Erythroblast (primary cell): Measurements from ENCODE around the gene MIB1.

Source experiments
- GATA1 ChIP-seq: IDR thresholded peaks from 2 replicates; pipeline ENCODE4 v1.6.1; 2011; ENCODE audit warnings: low read depth, mild to moderate bottlenecking, control low read depth, low read length, moderate library complexity
- POLR2A ChIP-seq: IDR thresholded peaks from 2 replicates; pipeline ENCODE4 v1.6.1; 2011; ENCODE audit warnings: mild to moderate bottlenecking, low read length

DNA sequence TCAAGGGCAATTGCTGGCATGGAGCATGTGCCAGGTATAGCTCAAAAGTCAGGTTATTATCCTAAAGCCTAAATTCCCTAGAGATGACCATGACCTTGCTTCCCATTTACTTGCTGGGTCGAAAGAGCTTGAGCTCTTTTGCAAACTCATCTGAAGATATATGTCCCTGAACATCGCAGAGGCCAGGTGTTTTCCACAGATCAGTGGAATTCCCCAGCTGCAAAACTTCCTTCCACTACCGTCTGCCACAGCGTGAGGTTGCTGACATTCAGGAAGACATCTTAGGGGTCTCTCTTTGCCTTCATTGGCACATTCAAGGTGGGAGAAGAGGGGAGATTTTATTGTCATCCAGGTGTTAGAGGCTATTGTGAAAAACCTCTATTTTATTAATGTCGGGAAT lies 171.0 kb downstream of the MIB1 start:
- TF ChIP-seq POLR2A (no peak), GATA1 (no peak)
